GM19438 (cell line): ENCODE results near the gene GABRB2.
"Not testable (repeated sequence)": the region's sequence is repeated elsewhere in the genome, so short reads cannot be mapped to it uniquely, and the experiment has no call there.

Source experiments
- ATAC-seq: cut with Tn5 transposase; IDR thresholded peaks from one replicate; pipeline ENCODE4 v1.9.1; 2021; ENCODE audit warnings: low read depth; ENCODE audit not compliant: unreplicated experiment

The GABRB2 gene

DNA sequence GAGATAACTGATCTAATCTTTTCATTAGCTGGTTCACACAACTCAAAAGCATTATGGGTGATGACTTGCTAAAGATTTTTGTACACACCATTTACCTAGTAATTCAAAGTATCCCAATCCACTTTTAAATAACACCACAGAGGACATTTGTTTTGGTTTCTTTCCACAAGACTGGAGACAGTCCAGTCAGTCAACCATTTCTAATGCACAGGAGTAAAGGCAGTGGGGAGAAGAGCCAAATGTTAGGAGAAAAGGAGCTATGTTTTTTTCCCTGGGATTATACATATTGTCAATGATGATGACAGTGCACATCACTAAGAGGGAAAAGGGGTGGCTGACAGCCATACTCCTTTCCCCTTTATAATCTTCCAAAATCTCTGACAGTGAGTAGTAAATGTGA, 240.9 kb downstream of the GABRB2 start:
- ATAC-seq, result no peak

DNA sequence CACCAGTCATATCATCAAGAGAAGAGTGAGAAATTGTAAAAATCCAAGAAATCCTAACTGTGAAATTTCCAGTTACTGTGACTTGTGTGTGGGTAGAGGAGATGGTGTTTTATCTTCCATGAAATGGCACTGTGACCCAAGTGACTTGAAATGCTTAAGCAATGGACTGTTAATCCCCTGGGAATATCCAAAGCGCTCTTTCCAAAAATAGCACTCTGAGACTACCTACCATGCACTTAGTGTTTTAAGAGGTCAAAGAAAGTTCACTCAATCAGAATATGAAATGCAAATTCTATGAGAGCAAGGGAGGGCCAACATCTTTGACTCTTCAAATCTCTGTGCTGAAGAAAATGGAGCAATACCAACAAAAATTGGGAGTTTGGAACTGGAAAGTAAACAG, 244.0 kb downstream of the GABRB2 start:
- no peak for ATAC-seq

DNA sequence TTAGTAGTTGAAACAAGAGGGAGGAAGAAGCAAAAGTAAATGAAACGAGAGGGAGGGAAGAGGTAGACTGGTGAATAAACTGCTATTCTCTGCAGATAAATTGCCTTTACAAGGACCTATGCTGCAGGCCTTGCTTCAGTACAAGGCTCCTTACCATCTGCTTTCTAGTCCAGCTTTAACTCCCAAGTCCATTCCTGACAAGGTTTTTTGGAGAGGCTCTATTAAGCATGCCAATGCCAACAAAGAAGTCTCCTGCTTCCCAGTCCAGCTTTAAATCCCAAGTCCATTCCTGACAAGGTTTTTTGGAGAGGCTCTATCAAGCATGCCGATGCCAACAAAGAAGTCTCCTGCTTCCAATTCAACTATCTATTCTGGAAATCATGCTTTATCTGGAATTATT, 244.9 kb downstream of the GABRB2 start:
- no peak for ATAC-seq

DNA sequence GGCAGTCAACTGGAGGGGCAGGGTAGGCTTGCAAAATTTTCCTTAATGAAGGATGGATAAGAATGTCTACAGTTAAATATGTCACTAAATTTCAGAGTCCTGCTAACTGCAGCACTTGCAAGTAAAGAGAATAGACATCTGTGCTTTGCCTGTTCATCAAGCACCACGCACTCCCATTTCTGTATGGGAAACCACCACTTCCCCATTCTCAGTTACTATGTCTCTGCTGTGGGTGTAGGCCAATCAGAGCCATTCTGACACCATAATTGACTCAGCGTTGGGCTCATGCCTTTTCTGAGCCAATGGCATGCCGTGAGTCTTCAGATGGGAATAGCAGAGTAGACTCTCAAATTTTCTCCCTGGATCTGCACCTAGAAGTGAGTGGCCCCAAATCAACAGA, 247.5 kb downstream of the GABRB2 start:
- peak; percentile 72 for ATAC-seq

DNA sequence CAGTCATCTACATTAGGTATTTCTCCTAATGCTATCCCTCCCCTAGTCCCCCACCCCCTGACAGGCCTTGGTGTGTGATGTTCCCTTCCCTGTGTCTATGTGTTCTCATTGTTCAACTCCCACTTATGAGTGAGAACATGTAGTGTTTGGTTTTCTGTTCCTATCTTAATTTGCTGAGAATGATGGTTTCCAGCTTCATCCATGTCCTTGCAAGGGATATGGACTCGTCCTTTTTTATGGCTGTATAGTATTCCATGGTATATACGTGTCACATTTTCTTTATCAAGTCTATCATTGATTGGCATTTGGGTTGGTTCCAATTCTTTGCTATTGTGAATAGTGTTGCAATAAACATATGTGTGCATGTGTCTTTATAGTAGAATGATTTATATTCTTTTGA, 249.1 kb downstream of the GABRB2 start:
- ATAC-seq, result not testable (repeated sequence)

DNA sequence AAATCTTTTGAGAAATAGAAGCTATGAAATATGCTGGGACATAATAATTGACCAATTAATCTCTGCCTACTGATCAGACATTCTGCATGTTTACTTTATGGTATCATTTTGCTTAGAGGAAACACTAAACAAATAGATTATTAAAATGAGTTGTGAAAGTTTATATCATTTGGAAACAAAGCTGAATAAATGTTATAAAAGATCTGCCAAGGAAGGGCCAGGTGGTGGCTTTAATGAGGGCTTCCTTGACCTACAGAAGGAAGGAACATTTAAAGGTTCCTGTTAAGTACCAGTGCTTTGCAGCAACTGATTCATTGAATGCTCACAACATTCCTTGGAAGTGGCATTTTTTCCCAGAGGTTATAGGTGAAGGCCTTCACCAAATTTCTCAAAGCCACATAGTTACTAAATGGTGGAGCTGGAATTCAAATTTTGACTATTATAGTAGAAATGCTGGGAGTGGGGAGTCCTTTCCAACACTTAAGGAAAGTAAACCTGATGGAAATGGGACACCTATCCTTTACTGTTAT, 250.7 kb downstream of the GABRB2 start:
- no peak for ATAC-seq

DNA sequence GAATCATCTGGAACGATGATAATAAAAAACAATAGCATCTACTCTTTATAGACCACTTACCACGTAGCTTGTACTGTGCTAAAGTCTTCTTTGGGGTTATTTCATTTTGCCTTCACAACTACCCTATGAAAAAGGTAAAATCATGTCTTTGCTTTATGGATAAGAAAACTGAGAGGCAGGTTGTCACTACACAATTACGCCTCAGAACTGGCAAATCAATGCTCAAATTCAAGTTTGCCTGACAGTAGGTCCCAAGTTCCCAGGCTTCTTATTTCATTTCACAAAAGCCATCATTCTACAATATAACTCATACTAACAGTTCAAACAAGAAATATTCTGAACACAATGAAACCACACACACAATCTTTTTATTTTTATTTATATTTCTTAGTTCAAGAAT, 258.5 kb downstream of the GABRB2 start:
- no peak for ATAC-seq

DNA sequence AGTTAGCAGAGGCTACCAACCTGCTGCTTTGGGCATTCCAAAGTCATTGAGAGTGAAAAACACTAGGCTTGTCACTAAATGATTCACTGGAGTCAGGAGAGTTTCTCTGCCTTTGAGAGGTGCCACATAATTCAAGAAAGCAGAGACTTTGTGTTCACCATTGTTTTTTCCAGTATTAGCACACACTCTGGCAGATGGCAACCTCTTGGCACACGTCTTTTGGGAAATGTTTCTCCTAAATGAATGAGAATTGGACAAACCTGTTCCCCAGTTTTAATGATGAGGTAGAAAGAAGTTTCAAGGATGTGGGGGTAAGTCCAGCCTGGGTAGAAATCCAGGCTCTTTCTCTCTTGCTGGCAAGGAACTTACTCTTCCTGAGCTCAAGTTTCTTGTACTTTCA, 259.1 kb downstream of the GABRB2 start:
- no peak for ATAC-seq

DNA sequence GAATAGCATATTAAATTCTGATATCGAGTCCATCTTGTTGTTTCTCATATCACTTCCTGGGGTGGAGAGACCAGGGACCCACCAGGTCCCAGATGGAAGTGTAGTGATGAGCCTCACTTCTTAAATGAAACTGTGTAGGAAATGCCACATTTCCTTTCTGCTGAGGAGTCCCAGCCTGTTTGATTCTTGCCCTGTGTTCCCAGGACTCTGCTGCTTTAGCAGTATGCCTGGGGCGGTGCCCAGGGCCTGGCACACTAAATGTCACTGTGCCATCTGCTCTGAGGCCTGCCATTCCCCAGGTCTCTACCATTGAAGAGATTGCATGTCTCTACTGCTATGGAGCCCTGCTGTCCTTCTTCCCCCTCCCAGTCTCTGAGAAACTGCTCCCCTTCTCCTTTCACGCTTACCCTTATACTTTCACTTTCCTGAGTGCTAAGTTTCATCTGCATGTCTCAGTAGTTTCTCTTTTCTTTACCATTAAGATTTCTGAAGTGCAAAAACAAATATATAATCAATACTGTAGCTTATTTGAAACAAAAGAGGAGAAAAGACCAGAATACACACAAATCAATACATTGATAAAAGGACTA, 260.4 kb downstream of the GABRB2 start:
- peak; percentile 97 for ATAC-seq

DNA sequence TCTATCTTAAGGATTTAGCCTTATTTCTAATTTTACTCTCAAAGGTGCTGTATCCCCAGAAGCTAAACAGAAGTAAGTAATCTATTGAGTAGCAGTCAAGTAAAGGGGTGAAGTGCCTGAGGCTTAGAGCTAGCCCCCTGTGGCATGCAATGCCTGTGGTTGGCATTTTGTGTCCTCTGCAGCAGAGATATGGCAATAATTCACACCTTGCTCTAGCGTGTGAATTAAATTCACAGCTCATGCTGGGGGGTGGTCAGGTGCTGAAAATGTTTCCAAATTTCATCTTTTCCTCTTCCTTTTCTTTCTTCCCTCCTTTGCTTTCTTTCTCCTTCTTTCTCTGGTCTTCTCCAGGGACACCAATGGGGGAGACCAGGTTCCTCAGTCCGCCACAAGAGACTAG, 262.1 kb downstream of the GABRB2 start:
- ATAC-seq, result no peak

DNA sequence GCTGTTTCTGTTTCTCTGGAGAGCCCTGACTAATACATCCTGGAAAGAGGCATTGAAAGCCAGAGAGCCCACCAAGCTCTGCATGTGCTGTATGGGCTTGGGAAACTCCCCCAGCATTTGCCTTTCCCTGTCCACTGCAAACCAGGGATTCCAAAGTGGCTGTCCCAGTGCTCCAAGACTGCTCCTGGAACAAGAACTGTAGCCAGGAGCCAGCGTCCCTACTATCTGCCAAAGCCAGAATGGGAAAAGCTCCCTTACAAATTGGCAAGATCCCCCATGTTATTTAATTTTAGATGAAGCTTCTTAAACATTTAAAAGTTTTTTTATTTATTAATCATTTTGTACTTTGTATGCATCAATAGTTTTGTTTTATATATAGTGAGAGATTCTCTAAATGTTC, 263.2 kb downstream of the GABRB2 start:
- no peak for ATAC-seq

DNA sequence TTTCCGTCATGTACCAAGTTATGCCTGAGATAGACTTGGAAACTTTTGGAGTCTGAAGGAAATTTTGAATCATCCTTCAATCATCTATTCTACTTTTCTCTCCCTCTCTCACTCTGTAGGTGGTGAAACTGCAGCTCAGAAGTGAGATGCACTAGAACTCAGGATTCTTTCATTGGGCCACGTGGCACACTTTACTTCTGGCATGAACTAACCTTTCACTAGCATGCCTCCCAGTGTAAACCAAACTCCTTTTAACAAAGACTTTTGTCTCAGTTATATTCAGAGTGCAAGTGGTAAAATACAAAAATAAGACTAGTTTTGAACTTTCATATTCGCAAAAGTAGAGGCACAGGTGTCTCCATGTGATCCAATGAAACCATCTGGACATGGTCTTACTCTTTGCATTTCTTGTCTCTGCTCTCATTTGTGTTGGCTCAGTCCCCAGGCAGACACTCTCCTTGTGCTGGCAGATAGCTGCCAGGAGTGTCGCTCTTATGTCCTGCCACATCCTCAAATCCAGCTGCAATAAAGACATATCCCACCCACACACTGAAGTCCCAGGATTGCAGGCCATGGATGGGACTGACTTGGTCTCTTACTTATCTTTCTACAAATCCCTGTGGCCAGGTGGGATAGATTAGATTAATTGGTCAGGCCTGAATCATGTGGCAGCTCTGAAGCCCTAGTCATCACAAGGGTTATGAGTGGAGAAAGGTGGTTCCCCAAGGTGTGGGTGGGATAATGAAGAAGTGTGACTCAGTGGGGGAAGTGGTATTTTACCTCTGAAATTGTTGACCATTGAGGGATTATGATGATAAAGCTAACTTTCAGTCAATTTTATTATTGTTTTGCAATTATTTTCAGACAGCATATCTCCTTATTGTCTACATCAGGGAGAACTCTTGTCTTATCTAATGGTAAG, 267.5 kb downstream of the GABRB2 start:
- ATAC-seq, result no peak

DNA sequence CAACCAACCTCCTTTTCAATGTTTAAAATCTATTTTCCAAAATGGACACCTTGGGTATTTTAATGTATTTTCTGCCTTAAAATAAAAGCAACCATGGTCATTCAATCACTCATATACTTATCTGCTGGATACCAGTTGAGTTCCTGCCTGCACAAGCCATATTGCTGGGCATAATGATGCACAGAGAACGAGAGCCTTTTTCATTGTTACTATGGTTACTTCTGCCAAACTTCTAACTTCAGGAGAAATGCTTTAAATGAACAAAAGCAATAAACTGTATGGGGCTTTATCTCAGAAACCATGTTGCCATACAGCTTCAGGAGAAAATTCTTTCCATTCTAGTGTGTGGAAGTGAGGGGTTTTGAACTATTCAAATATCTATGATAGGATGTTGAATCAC, 269.5 kb downstream of the GABRB2 start:
- no peak for ATAC-seq

DNA sequence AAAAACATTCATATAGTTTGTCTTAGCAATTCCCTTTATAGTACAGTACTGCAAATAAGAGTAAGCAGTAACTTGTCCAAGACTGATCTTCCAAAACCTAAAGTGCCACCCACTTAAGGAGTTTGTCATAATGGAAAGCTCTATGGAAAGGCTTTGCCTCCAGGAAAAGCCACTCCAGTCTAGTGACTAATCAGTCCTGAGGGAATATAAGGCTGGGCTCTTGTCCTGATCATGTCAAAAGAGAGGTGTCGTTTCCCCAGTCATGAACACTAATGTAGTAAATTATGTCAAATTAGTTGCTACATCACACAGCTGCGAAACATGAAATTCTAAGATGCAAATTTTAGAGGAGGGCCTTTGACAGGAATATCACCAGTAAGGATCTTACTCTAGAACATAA, 271.6 kb downstream of the GABRB2 start:
- ATAC-seq, result no peak

DNA sequence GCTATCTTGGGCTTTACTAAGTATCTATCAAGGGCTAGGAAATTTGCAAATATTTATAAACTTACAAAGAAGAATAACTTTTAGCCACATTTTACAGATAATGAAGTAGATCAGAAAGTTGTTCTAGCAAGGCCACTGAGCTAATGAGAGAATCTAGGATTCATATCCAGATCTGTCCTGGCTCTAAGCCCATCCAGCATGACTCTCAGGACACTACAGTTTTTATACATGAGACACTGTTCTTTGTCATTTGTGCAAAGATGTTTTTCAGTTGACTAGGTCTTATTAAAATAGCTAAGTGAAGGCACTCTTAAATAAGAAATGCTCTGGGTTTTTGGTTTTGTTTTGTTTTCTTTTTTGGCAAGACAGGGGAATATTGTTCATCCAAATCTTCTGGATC, 273.1 kb downstream of the GABRB2 start:
- no peak for ATAC-seq

DNA sequence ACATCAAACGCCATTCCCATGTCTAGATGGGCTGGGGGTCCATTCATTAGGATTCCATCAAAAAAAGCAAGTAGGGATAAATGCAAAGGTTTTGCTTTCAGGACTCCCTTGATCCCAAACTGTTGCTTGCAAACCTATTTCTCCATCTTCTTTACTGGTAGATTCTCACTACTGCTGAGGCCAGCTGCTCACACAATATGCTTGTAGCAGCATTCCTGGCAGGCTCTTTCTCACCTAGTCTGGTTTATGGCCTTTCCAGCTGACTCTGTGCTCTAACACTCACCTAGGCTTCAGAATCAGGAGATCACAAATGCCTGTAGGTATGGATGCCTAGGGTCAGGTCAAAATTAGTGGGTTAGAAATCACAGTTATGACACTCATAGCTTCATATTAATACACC, 274.7 kb downstream of the GABRB2 start:
- ATAC-seq, result no peak

DNA sequence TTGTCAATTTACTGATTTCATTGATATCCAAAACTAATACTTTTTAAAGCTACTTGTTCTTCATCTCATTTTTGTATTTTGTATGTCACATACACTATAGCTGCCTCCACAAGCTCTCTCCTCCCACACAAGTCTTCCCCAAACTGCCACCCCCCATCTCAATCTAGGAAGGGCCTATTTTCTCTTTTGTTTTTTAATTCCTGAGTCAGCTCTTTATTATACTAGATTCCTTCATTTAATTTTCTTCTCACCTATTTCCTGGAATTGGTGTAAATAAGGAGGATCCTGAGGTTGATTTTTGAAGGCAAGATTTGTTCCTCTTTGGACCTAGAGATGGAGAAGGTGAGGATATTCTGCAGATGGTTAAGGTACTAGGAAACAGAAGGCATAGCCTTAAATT, 277.4 kb downstream of the GABRB2 start:
- ATAC-seq, result no peak

DNA sequence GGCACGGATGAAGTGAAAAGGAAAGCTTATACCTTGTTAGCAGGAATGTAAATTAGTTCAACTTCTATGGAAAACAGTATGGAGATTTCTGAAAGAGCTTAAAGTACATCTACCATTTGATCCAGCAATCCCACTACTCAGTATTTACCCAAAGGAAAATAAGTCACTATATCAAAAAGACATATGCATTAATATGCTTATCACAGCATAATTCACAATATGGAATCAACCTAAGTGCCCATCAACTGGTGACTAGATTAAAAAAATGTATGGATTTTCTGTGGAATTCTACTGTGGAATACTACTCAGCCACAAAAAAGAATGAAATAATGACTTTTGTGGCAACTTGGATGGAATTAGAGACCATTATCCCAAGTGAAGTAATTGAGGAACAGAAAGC, 279.6 kb downstream of the GABRB2 start:
- no peak for ATAC-seq

DNA sequence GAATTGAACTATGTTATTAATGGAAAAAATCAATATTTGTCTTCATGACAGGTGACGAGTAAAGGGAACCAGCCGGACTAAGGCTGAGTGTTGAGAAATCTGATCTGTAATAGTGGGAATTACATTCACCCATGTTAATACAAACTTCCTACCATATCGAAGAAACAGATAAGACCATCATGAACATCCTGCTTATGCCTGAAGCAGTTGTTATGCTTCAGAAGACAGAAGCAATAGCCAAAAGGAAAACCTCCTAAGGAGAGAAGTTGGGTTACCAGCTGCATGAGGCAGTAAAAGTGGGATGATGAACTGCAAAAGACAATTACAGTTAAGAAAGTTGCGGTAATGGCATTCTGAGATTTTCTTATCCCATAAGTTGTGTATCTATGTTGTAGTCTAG, 281.5 kb downstream of the GABRB2 start:
- ATAC-seq, result no peak

DNA sequence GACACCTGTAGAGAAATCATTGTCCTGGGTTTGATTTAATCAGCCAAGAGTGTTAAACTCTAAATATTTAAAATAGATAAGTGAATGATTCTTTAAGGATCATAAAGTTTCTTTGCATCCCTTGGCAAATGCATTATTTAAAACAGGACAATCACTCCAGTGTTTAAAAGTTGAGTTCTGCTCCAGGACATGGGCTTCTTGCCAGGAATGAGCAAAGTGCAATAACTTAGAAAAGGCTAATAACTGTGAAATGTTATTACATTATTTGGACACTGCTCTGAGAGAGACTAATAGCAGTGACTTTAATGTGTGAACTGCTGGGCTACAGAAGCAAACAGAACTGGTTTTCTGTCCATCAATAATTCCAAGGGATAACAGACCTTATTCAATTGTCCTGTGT, 283.3 kb downstream of the GABRB2 start:
- no peak for ATAC-seq

DNA sequence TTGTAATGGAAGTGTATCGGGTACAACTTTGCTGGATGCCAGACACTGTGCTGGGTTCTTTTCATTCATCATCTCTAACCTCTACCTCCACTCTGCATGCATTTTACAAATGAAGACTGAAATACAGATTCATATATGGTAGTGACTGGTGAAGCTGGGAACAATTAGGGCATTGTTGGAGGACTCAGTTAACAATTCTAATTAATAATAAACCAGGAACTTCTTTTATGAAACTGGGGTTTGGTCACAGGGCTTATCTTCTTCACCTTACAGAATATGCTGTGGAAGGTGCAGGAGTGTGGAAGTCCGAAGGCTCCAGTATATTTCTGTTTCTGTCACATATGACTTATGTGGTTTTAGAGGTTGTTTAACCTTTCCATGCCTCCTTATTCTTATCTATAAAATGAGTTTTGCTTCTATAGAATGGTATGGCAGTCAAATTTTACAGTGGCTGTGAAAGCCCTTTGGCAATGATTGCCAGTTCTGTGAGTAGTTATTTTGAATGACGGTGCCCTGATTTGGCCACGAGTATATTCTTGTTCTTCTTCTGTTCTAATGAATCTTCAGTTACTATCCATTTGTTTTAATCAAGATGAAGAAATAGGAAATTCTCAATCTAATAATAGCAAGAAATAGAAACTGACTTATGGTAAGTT, 284.7 kb downstream of the GABRB2 start:
- peak; percentile 65 for ATAC-seq
